T-helper 1 cell treated with Interleukin-12 subunit alpha and Interleukin-12 subunit beta and Interleukin-4 antibody, amounts not matched to agents 30 μg/mL and 1 μg/mL, for 36 hours (primary cell): ENCODE results near the gene NKX1-2.

Source experiments
- H3K27ac Mint-ChIP-seq: one replicate; pipeline ENCODE4 v1.8.0; 2021; ENCODE audit warnings: mild to moderate bottlenecking, mixed read lengths
- H3K27me3 Mint-ChIP-seq: one replicate; pipeline ENCODE4 v1.8.0; 2021; ENCODE audit warnings: low read depth, mixed read lengths
- H3K36me3 Mint-ChIP-seq: one replicate; pipeline ENCODE4 v1.8.0; 2021; ENCODE audit warnings: low read depth, mixed read lengths
- H3K4me1 Mint-ChIP-seq: one replicate; pipeline ENCODE4 v1.8.0; 2021; ENCODE audit warnings: low read depth, mixed read lengths
- H3K4me3 Mint-ChIP-seq: one replicate; pipeline ENCODE4 v1.8.0; 2021; ENCODE audit warnings: mild to moderate bottlenecking, moderate library complexity, mixed read lengths
- H3K9me3 Mint-ChIP-seq: one replicate; pipeline ENCODE4 v1.8.0; 2021; ENCODE audit warnings: mixed read lengths

The NKX1-2 gene

DNA sequence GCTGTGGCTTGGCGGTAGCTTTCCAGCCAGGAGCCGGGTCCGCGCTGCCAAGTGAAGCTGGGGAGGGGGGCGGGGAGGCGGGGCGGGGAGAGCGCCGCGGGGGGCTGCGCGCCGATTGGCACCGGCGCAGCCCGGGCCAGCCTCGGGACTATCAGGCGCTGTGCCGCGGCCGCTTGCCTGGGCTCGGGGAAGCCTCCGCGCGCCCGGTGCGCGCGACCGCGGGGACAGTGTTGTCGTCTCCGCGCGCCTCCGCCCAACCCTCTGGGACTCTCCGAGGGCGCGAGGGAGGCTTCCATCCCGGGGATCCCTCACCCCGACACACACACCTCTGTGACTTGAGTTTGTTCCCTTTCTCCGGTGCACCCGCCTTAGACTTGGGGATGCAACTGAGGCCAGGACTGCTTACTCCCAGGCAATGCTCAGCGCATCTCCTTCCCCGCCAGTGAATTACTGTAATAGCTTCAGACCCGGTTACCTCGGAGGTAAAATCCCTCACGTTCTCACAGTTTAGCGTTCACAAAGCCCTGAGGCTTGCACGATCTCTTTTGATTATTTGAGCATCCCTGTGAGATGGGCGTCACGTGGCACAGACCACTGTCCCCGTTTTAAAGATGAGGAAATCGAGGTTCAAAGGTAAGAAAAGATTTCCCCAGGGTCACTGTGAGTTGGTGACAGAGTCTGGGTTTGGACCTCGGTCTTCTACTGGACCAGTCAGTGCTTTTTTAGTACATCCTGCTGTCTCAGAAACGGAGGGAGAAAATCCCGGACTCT is at the start of gene NKX1-2:
NKX1-2 (minus strand) TSS at position 24 of the 771 bp plus-strand sequence. CDS start 92 bp downstream, outside the sequence.
- Mint-ChIP-seq H3K36me3 (peaks cover 2% of the 10 kb centered on the region), H3K27ac (no peak within 1 kb of the TSS), H3K4me1 (peaks cover 7% of the 10 kb centered on the region), H3K4me3 (peak within 1 kb of the TSS; percentile 14), H3K9me3 (no peaks in the 10 kb centered on the region), H3K27me3 (peaks cover 85% of the 10 kb centered on the region)

DNA sequence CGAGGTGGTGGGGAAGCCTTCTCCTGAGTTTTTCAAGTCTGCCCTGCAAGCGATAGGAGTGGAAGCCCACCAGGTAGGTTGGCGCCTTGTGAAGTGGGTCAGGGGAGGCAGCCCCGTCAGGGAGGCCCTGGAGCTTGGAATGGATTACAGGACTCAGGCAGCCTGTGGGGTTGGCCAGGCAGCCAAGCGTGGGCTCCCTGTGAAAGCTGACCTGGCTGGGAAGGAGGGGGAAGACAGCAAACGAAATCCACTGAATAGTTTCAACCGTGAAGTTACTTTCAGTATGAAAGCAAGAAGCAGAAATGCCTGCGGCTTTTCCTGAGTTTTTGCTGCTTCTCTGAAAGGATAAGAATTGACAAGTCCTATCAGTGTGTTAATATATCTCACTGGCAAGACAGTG is 48.2 kb upstream of the NKX1-2 start:
- Mint-ChIP-seq H3K4me1 (peaks cover 9% of the 10 kb centered on the region), H3K4me3 (no peak overlapping the region), H3K27ac (no peak overlapping the region)

GRCh38 chr10:124497196-124497881 is 47.5 kb upstream of the NKX1-2 start:
- peaks cover 10% of the 10 kb centered on the region for H3K36me3 Mint-ChIP-seq
- peaks cover 12% of the 10 kb centered on the region for H3K9me3 Mint-ChIP-seq
- no peaks in the 10 kb centered on the region for H3K27me3 Mint-ChIP-seq
- H3K4me1 Mint-ChIP-seq, result peaks cover 9% of the 10 kb centered on the region
- H3K4me3 Mint-ChIP-seq, result no peak overlapping the region
- H3K27ac Mint-ChIP-seq, result no peak overlapping the region

More for the DNA sequence above, 48.2 kb upstream of the NKX1-2 start:
- peaks cover 10% of the 10 kb centered on the region for H3K36me3 Mint-ChIP-seq
- H3K9me3 Mint-ChIP-seq, result peaks cover 12% of the 10 kb centered on the region
- no peaks in the 10 kb centered on the region for H3K27me3 Mint-ChIP-seq

- H3K4me1 Mint-ChIP-seq, result peaks cover 9% of the 10 kb centered on the region
These were observed 46.8 kb upstream of the NKX1-2 start for GRCh38 chr10:124496620-124497019.

GRCh38 chr10:124496150-124496549 is 46.3 kb upstream of the NKX1-2 start:
- Mint-ChIP-seq H3K27ac (no peak overlapping the region), H3K36me3 (peaks cover 9% of the 10 kb centered on the region), H3K27me3 (no peaks in the 10 kb centered on the region), H3K4me3 (no peak overlapping the region), H3K4me1 (peaks cover 9% of the 10 kb centered on the region), H3K9me3 (peaks cover 8% of the 10 kb centered on the region)

More at GRCh38 chr10:124496620-124497019, 46.8 kb upstream of the NKX1-2 start:
- H3K27ac Mint-ChIP-seq, result no peak overlapping the region
- H3K36me3 Mint-ChIP-seq, result peaks cover 10% of the 10 kb centered on the region
- no peaks in the 10 kb centered on the region for H3K27me3 Mint-ChIP-seq
- no peak overlapping the region for H3K4me3 Mint-ChIP-seq
- H3K9me3 Mint-ChIP-seq, result peaks cover 9% of the 10 kb centered on the region

GRCh38 chr10:124495725-124496124 is 45.9 kb upstream of the NKX1-2 start:
- Mint-ChIP-seq H3K27ac (no peak overlapping the region), H3K9me3 (peaks cover 4% of the 10 kb centered on the region)

GRCh38 chr10:124495162-124495561 is 45.3 kb upstream of the NKX1-2 start:
- peaks cover 1% of the 10 kb centered on the region for H3K36me3 Mint-ChIP-seq
- H3K27me3 Mint-ChIP-seq, result no peaks in the 10 kb centered on the region
- no peak overlapping the region for H3K27ac Mint-ChIP-seq
- H3K4me3 Mint-ChIP-seq, result no peak overlapping the region
- no peaks in the 10 kb centered on the region for H3K9me3 Mint-ChIP-seq
- peaks cover 9% of the 10 kb centered on the region for H3K4me1 Mint-ChIP-seq

More at GRCh38 chr10:124495725-124496124, 45.9 kb upstream of the NKX1-2 start:
- H3K27me3 Mint-ChIP-seq, result no peaks in the 10 kb centered on the region
- H3K36me3 Mint-ChIP-seq, result peaks cover 5% of the 10 kb centered on the region
- no peak overlapping the region for H3K4me3 Mint-ChIP-seq
- H3K4me1 Mint-ChIP-seq, result peaks cover 9% of the 10 kb centered on the region

- Mint-ChIP-seq H3K4me3 (peak overlapping the region; percentile 11), H3K36me3 (peaks cover 1% of the 10 kb centered on the region), H3K27ac (peak overlapping the region; percentile 80), H3K27me3 (no peaks in the 10 kb centered on the region), H3K9me3 (no peaks in the 10 kb centered on the region), H3K4me1 (peaks cover 9% of the 10 kb centered on the region)
These were observed 44.4 kb upstream of the NKX1-2 start for GRCh38 chr10:124494046-124494807.

- H3K4me1 Mint-ChIP-seq, result peaks cover 9% of the 10 kb centered on the region
- H3K4me3 Mint-ChIP-seq, result no peak overlapping the region
- H3K27me3 Mint-ChIP-seq, result no peaks in the 10 kb centered on the region
- H3K36me3 Mint-ChIP-seq, result peaks cover 1% of the 10 kb centered on the region
- peaks cover 2% of the 10 kb centered on the region for H3K9me3 Mint-ChIP-seq
- H3K27ac Mint-ChIP-seq, result no peak overlapping the region
These were observed 43.5 kb upstream of the NKX1-2 start for GRCh38 chr10:124493214-124493882.

GRCh38 chr10:124492266-124492665 is 42.4 kb upstream of the NKX1-2 start:
- H3K36me3 Mint-ChIP-seq, result peaks cover 2% of the 10 kb centered on the region
- no peak overlapping the region for H3K27ac Mint-ChIP-seq
- H3K27me3 Mint-ChIP-seq, result no peaks in the 10 kb centered on the region
- H3K4me3 Mint-ChIP-seq, result no peak overlapping the region
- H3K4me1 Mint-ChIP-seq, result peaks cover 9% of the 10 kb centered on the region
- peaks cover 6% of the 10 kb centered on the region for H3K9me3 Mint-ChIP-seq

- H3K4me1 Mint-ChIP-seq, result peaks cover 9% of the 10 kb centered on the region
- H3K4me3 Mint-ChIP-seq, result no peak overlapping the region
- H3K27ac Mint-ChIP-seq, result no peak overlapping the region
- peaks cover 9% of the 10 kb centered on the region for H3K9me3 Mint-ChIP-seq
- H3K36me3 Mint-ChIP-seq, result peaks cover 4% of the 10 kb centered on the region
- H3K27me3 Mint-ChIP-seq, result no peaks in the 10 kb centered on the region
These were observed 41.3 kb upstream of the NKX1-2 start for GRCh38 chr10:124491105-124491504.

DNA sequence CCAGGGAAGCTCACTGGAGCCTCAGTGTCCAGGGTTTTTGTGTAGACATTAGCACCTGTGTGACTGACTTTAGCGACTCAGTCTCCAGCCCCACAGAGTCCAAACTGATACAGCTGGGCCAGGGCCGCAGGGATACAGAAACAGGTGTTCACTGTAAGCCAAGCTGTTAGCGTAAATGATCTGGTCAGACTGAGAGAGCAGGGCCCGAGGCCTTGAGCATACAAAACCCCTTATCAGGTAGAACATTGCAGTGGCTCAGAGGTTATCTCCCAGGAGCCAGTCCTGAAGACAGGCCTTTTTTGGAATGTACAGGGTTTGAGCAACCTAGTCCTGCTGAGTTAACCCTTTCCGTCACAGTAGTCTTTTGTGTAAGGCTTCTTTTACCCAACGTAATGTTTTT is 36.8 kb upstream of the NKX1-2 start:
- Mint-ChIP-seq H3K27ac (no peak overlapping the region), H3K27me3 (no peaks in the 10 kb centered on the region), H3K36me3 (peaks cover 6% of the 10 kb centered on the region), H3K4me1 (no peaks in the 10 kb centered on the region), H3K4me3 (no peak overlapping the region), H3K9me3 (peaks cover 9% of the 10 kb centered on the region)

GRCh38 chr10:124484661-124485060 is 34.8 kb upstream of the NKX1-2 start:
- Mint-ChIP-seq H3K4me3 (no peak overlapping the region), H3K4me1 (no peaks in the 10 kb centered on the region), H3K36me3 (peaks cover 6% of the 10 kb centered on the region), H3K27me3 (no peaks in the 10 kb centered on the region), H3K27ac (no peak overlapping the region), H3K9me3 (peaks cover 9% of the 10 kb centered on the region)

DNA sequence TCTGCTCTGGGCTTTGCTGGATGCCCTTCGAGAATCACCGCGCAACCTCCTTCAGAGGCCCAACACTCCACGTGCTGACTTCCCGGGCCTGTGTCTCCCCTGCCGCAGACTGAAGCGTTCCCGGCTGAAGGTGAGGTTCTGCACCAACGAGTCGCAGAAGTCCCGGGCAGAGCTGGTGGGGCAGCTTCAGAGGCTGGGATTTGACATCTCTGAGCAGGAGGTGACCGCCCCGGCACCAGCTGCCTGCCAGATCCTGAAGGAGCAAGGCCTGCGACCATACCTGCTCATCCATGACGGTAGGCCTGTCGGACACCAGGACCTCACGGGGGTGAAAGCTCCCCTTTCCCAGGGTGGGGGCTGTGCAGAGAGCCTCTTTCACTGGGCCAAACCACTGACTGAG is 34.2 kb upstream of the NKX1-2 start:
- Mint-ChIP-seq H3K27ac (no peak overlapping the region), H3K4me1 (no peaks in the 10 kb centered on the region), H3K27me3 (no peaks in the 10 kb centered on the region), H3K9me3 (peaks cover 9% of the 10 kb centered on the region), H3K4me3 (no peak overlapping the region), H3K36me3 (peaks cover 6% of the 10 kb centered on the region)
